Stimulated activated CD4-positive, alpha-beta T cell treated with anti-CD3 and anti-CD28 coated beads, TNF-alpha, amount 100 ng/mL, for 24 hours (primary cell): Measurements from ENCODE around the gene GPR160.
"Not testable (repeated sequence)": the region's sequence is repeated elsewhere in the genome, so short reads cannot be mapped to it uniquely, and the experiment has no call there.

Source experiments
- DNase-seq, 3 experiments: peaks; one replicate each; pipeline ENCODE4 v3.0.0-alpha.2; 2020; ENCODE audit warnings: low read depth in 3 of 3

Gene GPR160

DNA sequence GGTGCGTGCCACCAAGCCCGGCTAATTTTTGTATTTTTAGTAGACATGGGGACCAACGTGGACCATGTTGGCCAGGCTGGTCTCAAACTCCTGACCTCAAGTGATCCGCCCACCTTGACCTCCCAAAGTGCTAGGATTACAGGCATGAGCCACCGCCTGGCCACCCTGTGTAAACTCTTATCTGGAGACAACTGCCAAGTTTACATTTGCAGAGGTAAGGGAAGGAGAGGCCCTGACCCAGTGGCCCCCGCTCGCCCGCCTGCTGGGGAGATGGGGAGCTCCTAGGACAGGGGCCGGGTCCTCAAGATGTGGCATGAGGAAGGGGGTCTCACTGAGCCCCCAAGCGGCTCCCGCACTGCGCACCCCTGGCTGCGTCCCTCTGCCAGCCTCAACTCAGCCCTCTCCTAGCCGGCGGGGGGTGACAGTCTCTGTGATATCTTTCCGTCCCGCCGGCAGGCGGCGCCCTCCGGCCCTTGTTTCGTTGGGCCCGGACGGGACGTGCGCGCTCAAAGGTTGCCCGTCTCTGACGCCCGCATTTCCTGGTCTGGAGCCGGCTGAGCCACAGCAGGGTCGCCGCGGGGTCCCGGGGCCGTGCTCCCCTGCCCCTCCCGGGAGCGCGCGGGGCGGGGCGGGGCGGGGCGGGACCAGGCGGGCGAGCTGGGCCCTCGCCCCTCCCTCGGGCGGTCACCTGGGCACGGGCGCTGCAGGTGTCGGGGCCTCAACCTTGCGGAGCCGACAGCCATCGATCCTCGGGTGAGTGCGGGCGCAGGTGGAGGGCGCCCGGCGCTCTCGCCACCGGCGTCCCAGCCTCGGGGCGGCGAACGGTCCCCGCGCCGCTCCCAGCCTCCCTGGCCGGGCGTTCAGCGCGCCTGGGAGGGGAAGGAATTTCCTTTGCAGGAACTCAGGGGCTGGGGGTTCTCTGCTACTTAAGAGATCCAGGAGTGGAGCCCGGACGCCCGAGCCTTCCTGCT, at the start of gene GPR160:
Gene GPR160 (plus strand): TSS at position 533 of the 971 bp plus-strand sequence. CDS start 45,978 bp downstream, outside the sequence.
- DNase-seq: peak; percentile 67 to 81 (median 72)

DNA sequence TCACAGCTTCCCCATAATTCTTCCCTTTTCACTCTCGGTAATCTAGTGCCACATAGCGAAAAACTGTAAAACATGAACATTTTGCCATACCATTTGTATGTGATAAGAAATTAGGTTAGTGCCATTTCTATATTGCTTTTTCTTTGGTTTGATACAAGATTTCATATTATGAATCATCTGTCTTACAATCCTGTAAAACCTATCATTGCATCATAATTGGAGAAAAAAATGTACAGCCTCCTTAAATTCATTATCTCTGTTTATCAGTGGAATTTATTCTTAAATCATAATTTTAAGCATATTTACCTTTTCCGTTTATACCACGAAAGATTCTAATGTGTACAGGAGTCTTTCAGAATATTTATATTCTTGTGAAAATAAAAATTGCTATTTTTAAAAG, 47.4 kb upstream of the GPR160 start:
- no peak for DNase-seq

DNA sequence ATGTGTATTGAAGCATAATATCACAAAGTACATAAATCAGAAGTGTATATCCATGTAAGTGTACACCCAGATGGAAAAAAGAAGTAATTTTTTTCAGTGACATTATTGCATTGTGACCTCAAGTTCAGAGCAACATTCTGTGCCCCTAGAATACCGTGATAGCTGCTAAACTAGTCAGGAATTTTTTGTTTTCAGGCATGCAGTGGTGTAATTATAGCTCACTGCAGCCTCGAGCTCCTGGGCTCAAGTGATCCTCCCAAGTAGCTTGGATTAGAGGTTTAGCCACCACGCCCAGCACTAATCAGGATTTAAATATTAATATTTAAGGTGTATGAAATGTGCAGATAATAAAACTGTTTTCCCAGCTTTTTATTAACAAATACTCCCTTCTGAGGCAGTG, 45.6 kb upstream of the GPR160 start:
- DNase-seq: no peak

DNA sequence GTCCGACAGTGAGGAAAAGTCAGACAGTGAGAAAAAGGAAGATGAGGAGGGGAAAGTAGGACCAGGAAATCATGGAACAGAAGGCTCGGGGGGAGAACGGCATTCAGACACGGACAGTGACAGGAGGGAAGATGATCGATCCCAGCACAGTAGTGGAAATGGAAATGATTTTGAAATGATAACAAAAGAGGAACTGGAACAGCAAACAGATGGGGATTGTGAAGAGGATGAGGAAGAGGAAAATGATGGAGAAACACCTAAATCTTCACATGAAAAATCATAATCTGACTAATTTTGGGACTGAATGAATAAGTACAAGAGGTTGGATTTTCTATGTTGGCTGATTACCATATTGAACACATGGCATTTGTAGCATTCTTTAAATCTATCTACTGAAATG, 45.0 kb upstream of the GPR160 start:
- no peak for DNase-seq

GRCh38 chr3:169993761-169994160, 44.0 kb upstream of the GPR160 start:
- DNase-seq: no peak

DNA sequence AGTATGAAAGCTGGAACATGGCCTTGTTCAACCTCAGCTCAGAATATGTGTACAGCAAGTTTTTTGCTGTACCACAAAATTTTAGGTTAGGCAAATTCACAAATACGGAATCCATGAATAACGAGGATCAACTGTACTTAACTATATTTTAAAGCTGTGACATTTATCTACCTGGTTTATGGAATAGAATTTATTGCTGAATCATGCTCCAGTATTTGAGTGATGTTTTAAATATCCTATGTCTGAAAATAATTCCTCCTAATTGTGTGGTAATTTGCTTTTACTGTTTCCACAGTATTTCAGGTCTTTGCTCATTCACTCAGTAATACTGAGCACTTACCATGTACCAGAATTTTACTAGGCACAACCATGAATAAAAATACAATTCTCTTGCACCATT, 41.7 kb upstream of the GPR160 start:
- DNase-seq: no peak

DNA sequence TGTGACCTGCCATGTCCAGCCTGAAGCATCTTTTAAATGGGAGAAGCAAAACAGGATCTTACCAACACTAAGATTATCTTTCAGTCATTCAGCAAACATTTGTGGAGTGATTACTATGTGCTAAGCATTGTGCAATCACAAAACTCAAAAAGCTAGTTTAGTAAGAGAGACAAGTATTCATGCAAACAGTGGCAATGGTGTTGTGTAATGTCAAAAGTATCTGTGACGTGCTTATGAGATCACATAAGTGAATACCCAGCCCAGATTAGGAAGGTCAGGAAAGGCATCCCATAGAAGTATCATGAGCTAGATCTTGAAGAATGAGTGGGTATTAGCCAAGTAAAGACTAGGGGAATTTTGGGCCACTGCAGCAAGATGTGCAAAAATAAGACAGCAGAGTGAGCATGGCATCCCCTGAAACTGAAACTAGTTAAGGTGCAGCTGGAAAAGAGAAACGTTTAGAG, 39.1 kb upstream of the GPR160 start:
- no peak for DNase-seq

DNA sequence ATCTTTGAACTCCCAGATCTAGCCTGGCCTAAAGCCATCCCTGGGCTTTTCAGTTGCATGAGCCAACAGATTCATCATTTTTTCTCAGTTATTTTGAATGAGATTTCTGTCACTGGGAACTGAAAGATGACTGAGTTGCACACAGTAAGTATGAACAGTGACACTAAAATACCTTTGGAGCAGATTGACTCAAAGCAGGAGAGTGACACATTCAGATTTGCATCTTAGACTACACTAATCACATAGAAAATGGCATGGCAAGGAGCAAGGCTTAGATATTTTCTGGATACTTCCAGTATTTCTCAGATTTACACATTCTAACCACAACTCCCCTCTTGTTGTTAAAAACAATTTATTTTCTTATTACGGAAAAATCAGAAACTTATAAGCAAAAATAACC, 38.4 kb upstream of the GPR160 start:
- no peak for DNase-seq

- DNase-seq: no peak
Measured at GRCh38 chr3:170000051-170000450, 37.7 kb upstream of the GPR160 start.

- no peak for DNase-seq
Measured at GRCh38 chr3:170002231-170002630, 35.6 kb upstream of the GPR160 start.

- no peak for DNase-seq
Measured at GRCh38 chr3:170002879-170003278, 34.9 kb upstream of the GPR160 start.

GRCh38 chr3:170003881-170004356, 33.9 kb upstream of the GPR160 start:
- DNase-seq: no peak

DNA sequence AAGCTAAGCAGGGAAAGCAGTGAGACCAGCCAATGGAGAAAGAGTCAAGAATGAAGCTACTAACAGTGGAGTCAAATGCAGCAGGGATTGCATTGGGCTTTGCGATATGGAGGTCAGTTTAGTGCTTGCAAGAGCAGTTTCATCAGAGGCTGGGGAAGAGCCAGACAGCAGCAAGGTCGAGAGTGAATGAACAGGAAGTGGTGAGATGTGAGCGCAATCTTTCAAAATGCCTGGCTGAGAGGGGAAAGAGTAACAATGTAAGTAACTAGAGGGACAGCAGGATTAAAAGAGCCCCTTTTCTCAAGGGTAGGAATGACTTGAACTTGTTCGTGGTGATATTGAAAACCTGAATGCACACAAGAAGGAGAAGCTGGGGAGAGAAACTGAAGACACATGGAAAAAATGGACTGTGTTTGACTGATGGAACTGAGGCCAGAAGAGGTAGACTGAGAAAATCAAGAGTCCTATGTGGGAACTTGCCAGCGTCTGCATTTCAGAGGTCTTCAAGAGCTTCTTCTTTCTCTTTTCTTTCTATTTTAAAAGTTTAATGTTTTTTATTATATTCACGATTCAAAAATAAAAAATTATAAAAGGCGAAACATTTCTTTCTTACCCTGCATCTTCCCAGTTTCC, 30.6 kb upstream of the GPR160 start:
- DNase-seq: peak in 1 of 3 experiments; percentile 15

GRCh38 chr3:170010498-170010897, 27.3 kb upstream of the GPR160 start:
- DNase-seq: no peak

GRCh38 chr3:170012683-170013400, 25.0 kb upstream of the GPR160 start:
- no peak for DNase-seq

GRCh38 chr3:170016057-170016456, 21.7 kb upstream of the GPR160 start:
- no peak for DNase-seq

DNA sequence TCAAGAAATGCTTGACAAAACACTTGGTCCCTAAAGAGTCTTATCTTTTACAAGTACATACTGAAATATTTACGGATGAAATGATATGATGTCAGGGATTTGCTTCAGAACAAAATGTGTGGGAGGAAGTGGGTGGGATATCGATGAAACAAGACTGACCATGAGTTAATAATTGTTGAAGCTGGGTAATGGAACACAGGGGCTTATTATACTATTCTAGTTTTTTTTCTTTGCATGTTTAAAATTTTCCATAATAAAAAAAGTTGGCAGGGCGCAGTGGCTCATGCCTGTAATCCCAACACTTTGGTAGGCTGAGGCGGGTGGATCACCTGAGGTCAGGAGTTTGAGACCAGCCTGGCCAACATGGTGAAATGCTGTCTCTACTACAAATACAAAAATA, 18.5 kb upstream of the GPR160 start:
- DNase-seq: not testable (repeated sequence)

- DNase-seq: no peak
Measured at GRCh38 chr3:170021083-170021482, 16.7 kb upstream of the GPR160 start.

DNA sequence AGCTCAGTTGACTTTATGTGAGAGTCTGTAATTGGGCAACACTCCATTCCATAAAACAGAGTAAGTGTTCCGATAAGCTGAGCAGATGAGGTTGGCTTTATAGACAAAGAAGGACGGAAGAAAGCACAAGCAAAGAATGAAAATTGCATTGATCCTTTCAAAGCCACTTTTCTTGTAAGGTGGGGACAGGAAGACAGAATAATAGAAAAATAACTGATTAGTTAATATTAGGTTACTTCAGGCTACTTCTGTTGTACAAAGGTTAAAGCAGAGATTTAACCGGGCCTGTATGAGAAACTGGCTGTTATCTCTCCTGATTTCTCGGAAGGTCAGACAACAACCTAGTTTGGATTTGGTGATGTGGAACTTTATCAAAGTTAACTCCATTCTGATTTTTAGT, 15.5 kb upstream of the GPR160 start:
- no peak for DNase-seq

GRCh38 chr3:170023165-170023564, 14.6 kb upstream of the GPR160 start:
- no peak for DNase-seq

DNA sequence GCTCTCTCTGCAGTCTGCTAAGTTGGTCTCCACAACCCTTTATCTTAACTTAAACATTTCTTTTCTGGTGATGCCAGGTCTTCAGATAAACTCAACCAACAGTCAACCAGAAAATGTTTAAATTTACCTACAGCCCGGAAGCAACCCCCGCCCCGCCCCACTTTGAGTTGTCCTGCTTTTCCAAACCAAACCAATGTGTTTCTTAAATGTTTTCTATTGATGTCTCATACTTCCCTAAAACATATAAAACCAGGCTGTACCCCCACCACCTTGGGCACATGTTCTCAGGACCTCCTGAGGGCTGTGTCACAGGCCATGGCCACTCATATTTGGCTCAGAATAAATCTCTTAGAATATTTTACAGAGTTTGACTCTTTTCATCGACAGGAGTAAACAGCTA, 13.2 kb upstream of the GPR160 start:
- no peak for DNase-seq
